ENCODE data around the gene MARCHF9.
A peak's percentile ranks its signal among the peaks of the same experiment; 100 is the strongest.

Gene MARCHF9

DNA sequence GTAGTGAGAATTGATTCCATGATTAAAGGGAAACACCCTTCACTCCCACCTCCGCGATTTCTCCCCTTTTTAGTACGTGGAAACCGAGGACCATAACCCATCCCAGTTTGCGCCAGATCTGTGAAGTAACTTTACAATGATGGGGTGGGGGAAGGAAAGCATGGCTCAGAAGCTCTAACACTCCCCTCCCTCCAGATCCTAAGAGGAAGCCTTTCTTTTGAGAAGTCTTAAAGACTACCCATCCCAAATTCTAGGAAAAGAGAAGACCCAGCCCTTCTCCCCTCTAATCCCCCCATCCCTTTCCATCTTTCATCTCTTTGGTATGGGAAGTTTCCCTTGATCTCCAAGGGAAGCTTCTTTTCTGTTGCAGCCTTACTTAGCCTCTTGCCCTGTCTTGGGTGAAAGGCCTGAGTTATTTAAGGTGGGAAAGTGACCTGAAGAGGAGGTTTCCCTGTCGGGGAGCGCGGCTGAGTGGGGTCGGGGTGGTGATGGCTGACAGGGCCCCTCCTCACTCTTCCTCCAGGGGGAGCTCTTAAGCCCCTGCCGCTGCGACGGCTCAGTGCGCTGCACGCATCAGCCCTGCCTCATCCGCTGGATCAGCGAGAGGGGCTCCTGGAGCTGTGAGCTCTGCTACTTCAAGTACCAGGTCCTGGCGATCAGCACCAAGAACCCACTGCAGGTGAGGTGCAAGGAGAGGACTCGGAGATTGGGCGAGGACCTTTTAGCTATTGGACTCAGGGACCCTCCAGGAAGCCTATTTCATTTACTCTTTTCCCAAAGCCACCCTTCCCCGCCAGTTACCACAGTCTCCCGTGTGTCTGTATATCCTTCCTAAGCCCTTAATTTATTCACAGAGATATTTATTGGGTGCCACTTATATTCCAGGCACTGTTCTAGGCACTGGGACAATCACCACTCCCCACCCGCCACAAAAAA, 1.8 kb downstream of the MARCHF9 start:
- peak; percentile 87 for DNase-seq

DNA sequence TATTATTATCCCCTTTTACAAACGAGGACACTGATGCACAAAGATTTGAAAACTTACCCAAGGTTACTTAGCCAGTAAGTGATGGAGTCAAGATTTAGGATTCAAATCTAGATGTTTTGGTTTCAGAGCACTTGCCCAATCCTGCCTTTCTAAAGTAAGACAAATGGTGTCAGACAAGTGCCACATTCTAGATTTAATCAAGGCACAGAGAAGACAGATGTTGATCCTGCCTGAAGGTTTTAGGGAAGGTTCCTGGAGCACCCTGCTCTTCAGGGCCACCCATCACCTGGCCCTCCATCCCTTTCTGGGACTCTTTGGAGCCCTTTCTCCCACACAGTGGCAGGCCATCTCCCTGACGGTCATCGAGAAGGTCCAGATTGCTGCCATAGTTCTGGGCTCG, 2.9 kb downstream of the MARCHF9 start:
- DNase-seq = no peak

DNA sequence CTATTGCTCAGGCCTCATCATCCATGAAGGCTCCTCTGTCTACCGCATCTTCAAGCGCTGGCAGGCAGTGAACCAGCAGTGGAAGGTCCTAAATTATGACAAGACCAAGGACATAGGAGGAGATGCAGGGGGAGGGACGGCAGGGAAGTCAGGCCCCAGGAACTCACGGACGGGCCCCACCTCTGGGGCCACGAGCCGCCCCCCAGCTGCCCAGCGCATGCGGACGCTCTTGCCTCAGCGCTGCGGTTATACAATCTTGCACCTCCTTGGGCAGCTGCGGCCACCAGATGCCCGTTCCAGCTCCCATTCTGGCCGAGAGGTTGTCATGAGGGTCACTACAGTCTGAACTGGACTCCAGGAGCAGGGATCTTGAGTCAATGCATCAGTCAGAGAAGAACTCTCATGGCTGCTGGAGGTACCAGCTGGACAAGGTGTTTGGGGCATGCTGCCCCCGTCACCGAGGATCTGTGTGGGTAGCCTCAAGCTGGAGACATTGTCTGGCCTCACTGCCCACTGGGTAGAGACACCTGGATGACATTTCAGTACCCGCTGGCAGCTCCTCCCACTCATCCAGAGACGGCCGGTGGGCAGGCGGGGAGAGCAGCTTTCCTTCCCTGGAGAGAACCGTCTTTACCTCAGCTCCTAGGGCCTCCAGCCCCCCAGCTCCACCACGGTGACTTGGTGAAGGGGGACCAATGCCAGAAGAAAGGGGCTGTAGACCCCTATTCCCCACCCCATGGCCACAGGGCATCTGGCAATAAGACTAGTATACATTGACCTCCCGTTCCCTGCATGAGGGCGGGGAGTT, 3.9 kb downstream of the MARCHF9 start:
- no peak for DNase-seq

DNA sequence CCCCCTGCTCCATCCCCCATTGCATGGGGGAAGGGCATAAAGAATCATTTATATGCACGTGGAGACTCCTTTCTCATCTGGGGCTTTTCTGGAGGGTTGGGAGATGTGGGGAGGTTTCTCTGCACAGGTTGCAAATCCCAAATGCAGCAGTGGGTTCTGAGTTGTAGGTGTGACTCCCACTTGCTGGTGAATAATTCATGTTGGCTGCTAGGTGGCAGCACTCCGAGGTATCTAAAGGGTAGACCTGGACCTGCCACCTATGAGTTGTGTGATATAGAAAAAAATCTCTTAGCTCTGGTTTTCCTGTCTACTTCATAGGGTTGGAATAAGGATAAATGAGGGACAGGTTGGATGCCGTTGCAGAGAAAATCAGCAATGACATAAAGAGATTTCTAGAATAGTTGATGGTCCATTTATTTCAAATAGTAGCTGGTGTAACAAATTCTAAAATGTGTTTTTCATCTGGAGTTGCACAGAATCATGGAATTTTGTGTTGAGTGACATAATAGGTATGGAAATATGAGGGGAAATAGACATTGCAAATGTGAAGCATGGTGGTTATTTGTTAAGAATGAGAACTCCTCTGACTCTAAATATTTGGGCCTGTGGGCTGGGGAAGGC, 4.6 kb downstream of the MARCHF9 start:
- DNase-seq = peak; percentile 74

DNA sequence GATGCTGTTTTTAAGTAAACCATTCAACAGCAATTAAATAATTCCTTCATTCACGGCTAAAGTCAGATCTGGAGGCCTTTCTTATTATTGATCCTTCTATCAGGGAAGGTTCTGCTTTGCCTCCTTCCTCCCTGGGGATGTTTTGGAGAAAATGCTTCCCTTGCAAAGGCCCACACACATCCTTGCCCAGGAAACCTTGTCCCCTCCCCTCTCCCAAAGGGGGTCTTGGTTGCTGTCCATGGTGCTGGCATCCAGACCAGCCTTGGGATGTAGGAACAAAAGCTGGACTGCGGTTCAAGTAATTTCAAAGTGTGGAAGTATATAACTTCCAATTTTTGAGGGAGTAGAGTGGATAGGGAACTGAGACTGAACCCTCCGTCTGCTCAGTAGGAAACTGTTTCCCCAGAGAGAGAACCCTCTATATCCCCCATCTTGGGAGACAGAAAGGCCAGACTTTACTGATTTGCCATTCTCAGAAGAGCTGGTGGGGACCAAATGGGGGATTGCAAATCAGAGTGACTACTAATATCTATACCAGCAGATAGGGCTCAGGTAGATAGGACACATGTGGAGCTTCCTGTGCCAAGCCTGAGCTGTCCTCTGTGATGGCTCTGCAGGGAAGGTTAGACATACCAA, 5.6 kb downstream of the MARCHF9 start:
- no peak for DNase-seq

DNA sequence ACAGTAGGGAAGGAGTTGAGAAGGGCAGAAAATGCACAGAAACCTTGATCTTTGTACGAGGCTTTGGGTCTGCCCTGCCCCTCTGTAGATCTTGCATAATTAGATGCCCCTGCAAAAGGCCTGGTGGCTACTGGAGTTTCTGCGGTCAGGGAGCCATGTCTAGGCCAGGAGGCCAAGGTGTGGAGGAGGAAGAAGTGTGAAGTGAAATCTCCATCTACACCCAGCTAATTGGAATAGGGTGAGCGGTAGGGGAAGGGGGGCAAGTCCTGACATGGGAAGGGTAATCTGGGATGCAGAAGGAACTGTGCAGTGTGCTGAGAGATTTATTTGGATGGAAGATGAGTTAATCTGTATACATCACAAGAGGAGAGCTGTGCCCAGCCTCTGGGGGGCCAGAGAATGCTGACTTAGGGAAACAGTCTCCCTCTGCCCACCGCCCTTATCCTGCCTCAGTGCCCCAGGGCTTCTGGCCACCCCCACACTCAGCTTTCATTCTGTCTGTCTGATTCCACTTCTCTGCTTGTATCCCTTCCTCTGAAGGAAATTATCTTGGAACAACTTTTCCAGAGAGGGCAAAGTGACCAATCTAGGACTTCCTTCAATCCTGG, 6.6 kb downstream of the MARCHF9 start:
- DNase-seq = no peak

DNA sequence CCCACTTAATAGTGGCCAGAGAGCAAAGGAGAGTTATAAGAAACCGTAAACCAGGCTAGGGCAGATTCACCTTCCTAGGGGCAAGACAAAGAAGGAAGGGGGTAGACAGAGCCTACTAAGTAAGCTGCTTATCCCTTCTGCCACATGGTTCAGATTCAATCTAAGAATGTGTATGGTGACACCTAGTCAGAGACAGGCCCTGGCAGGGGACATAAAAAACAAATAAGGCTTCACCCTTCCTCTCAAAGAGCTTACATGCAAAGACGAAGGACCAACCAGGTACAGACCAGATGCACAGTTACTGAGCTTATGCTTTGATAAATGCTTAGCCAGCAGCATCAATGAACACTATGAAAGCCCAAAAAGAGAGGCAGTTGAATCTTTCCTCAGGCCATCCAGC, 7.6 kb downstream of the MARCHF9 start:
- DNase-seq = no peak

DNA sequence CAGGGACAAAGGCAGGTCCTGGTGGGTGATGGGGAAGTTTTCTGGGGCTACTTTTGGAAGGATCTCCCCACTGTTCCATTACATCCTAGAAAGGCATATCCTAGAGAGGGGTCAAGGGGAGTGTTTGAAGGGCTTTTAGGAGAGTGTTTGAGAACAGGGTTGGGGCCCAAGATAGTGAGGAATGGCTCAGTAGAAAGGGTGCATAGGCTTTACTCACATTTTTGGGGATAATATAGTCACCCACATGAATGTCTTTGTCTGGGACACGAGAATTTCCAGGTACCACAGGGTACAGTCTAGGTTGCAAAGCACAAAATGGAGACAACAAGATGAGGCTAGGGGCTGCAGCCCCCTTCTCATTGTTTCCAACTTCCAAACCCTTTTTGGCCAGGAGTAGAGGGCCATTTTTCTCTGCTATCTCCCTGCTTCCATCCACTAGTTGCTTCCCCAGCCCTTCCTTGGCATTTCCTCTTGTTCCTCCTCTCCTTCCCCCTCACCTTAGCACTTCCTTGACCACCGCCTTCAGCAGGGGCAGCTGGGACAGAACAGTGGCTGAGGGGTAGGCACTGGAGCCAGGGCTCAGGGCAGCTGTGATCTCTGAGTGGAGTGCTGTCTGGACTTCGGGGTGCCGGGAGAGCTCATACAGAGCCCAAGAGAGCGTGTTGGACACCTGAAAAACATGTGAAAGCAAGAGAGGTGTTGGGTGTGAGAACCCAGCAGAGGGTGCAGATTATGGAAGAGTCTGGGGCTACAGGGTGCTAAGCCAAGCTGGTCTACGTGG, 9.2 kb downstream of the MARCHF9 start:
- DNase-seq = no peak

DNA sequence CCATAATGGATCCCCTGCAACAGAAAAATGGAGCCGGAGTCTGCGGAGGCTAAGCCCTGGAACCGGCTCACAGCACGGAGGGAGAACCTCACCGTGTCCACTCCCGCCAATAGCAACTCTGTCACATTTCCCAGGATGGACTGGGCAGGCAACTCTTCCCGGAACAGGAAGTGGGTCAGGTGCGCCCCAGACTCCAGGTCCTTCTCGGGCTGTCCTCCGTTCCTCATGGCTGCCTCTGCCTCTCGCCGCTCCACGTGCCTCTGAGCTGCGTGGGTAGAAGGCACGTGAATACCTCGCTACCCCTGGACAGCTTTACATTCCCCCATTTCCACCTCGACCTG, 9.7 kb downstream of the MARCHF9 start:
- no peak for DNase-seq

DNA sequence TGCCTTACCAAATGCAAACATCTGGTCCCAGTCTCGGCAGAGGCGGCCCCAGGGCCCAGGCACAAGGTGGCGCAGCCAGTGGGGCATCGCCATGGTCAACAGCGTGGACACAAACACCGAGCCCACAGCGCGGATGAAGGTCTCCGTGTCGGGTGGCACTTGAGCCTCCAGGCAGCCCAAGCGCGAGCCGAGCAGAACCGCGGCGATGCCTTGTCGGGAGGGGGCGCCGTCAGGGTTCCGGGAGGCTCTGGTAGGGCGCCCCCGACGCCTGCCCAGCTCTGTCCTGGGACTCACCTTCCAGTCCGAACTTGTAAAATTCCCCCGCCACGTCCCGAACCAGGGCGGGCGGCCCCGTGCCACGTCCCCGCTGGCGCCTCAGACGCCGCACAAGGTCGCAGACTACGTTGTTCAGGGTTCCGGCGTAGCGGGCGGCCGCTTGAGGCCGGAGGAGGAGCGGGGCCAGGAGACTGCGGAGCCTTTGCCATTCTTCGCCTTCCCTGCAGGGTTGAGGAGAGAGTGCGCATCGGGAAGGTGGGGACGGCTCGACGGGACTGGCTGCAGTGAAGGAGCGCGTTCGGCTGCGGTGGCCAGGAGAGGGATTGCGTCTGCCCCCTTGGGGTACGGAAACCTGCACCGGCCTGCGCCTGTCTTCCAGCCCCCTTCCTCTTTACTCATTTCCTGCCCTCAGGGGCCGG, 10.2 kb downstream of the MARCHF9 start:
- peak; percentile 66 for DNase-seq

DNA sequence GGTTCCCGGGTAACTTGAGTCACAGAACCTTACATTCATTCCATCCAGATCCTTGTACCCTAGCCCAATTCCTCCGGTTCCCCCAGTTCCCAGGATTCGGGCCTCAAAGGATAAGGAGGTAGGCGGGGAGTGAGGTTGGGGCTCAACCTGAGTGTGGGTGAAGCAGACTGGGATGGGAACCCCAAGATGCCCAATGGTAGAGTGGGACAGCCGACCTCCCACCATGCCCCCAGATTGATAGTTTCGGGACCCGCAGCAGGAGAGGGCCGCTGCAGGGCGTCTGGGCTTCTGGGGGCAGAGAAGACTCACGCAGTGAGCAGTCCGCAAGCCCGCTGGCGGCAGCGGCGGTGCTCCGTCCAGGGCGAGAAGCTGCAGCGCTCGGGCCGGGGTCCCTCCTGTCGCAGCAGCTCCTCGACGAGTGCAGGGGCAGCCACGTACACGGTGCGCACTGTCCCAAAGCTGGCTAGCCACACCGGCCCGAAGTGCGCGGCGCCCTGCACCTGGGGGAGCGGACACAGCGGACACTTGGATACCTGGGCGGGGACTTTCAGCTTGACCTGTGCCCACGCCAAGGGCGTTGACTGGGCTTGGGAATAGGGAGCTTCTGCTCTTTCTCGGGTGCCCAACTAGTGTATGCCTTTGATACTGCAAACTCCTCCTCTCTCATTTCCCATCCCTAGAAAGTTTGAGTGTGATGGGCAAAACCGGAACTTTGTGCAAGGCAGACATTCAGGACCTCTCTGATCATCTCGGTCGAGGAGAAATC, 11.0 kb downstream of the MARCHF9 start:
- DNase-seq = no peak

DNA sequence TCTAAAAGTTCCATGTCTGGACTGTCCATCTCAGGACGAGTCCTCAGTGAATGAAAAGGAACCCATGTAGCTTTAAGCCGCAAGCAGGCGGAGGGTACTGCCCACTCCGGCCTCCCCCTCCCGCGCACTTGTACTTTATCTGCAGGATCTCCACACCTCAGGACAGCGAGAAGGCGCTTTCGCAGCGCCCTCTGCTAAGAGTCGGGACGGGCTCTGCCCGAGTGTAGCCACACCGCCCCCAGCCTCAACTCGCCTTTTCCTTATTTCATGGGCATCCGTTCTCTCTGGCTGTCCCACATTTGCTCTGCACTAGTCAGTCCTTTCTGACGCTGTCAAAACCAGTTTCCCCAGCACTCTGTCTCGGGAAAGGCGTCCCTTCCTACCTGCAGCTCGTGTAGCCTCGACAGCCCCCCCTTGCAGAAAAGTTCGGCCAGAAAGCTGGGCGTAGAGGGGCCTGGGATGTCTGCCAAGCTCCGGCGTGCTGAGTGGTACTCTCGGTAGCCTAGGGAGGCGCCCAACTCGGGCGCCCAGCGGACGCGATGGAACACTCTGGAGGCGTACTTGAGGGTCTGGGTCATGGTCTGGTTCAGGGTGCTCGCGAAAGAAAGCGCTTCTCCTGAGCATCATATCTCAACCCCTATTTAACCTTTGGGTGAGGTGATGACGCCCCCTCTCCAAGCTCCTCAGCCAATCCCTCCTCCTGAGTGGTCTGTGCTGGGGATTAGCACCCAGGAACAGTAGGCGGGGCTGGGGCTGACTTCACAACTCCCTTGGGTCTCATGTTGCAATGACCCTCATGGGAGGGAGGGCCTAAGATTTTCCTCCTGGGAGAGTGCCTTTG, 11.8 kb downstream of the MARCHF9 start, which contains the start of gene CYP27B1:
CYP27B1 (minus strand) TSS at position 615 of the 841 bp plus-strand sequence; CDS start at position 578, 37 bp downstream.
- peak; percentile 55 for DNase-seq

DNA sequence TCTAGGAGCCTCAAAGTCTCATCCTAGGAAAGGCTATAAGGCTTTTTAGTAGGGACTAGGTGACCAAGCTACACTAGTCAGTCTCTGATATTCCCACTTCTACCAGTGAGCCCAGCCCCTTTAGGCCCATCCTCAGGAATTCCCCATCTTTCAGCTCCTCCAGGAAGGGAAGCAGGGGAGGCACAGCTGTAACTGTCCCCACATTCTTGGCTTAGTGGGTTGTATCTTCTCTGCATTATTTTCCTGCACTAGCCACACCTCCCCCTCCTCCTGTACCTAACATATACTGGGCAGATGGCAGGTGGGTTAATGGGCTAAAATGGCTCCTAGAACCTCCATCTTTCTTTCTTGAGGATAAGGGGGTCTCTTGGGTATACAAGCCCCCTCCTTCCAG, 12.4 kb downstream of the MARCHF9 start:
- no peak for DNase-seq

DNA sequence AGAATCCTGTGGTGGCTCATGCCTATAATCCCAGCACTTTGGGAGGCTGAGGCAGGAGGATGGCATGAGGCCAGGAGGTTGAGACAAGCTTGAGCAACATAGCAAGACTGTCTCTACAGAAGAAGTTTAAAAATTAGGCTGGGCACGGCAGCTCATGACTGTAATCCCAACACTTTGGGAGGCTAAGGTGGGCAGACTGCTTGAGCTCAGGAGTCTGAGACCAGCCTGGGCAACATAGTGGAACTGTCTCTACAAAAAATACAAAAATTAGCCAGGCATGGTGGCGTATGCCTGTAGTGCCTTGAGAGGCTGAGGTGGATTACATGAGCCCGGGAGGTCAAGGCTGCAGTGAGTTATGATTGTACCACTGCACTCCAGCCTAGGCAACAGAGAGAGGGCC, 13.0 kb downstream of the MARCHF9 start:
- no peak for DNase-seq

DNA sequence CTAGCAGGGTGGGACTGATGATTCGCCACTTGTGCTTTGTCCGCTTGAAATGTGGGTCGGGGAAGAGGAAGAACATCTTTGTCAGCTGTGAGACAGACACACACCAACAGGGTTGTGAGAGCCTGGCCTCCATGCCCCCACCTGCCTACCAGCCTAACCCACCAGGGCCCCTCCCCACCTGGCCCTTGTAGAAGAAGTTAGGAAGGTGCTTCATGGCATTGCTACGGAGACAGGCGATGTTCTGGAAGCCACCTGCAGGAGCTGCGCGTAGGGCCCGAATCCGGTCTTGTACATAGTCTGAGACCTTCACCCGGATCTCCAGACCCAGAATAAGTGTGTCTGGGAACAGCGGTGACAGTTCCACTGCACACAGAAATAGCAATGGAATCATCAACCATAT, 14.7 kb downstream of the MARCHF9 start:
- DNase-seq = no peak

DNA sequence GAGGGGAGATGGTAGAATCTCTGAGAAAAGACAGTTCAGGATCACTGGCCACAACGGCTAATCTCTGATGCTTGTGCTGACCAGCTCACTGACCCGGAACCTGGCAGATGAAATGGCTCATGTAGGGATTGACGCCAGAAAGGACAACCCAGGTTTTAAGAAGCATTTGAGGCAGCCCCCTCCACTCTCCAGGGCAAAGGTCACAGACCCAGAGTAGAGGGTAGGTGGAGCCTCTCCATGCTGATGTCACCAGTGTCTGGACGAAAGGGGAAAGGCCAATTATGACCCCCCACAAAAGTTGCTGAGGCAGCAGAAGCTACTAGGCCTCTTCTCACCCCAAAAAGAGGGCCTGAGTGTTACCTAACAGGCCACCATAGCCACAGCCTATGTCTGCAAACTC, 15.8 kb downstream of the MARCHF9 start:
- DNase-seq = no peak

DNA sequence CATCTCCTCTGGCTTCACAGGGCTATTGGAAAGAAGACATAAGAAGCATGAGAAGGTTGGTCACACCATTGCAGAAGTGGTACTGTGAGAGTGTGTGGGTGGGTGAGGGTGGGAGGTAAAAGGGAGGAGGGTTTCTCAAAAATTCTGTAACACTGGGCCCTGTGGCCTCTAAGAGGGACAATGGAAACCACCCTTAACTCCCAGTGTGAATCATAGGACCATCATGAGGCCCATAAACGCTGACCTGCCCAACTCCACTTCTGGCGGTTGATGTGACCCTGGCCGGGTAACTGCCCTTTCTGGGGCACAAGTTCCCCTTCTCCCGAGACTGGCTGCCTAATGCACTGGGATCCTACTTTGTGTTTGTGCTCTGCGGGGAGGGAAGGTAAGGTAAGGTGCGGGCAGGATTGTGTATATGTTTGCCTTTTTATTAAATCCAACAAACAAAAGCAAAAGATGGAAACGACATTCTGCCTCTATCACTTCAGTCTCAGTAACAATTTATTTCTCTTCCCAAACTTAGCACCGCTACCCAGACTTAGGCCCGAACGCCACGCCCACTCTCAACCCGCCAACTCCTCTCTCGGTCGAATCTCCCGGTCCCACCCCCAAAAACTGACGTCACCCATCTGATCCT, 16.5 kb downstream of the MARCHF9 start:
- DNase-seq = peak; percentile 97

DNA sequence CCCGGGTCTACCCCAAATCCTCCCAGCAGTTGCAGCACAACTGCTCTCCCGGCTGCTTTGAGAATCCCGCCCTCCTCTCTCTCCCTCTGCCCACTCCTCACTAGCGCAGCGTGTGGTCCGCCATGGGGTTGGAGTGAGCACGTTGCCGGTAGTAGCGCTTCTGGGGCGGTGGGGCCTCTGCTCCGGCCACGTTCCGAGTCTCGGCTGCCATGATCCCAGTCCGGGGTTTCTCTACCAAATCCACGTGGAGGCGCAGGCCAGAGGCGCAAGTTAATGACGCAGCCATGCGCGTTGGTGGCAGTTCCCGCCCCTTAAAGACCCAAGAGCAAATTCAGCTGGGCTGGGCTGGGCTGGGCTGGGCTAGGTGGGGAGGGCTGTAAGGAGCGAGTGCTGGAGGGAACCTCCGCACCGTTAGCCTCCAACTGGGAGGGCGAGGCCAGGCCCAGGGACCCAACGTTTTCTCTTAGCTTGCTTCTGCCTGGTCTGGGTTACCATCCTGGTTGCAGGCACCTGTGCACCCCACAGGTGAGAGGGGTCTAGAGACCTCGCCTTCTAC, 17.0 kb downstream of the MARCHF9 start, which contains the start of gene METTL1:
METTL1 (minus strand) TSS at position 233 of the 556 bp plus-strand sequence; CDS start at position 211, 22 bp downstream.
- peak; percentile 99 for DNase-seq

All from hematopoietic multipotent progenitor cell treated with erythropoietin and hydrocortisone succinate and interleukin-3 and kit ligand, for 6 days (in vitro differentiated cells).